Activated naive CD8-positive, alpha-beta T cell (primary cell): ENCODE results near the gene CXCL17.

Experiments used
- H3K27ac Mint-ChIP-seq: one replicate; pipeline ENCODE4 v1.8.0; 2021; ENCODE audit warnings: mixed read lengths
- H3K27me3 Mint-ChIP-seq: one replicate; pipeline ENCODE4 v1.8.0; 2021; ENCODE audit warnings: mixed read lengths
- H3K36me3 Mint-ChIP-seq: one replicate; pipeline ENCODE4 v1.8.0; 2021; ENCODE audit warnings: mixed read lengths
- H3K4me1 Mint-ChIP-seq: one replicate; pipeline ENCODE4 v1.8.0; 2021; ENCODE audit warnings: low read depth, mixed read lengths
- H3K4me3 Mint-ChIP-seq: one replicate; pipeline ENCODE4 v1.8.0; 2021; ENCODE audit warnings: mild to moderate bottlenecking, mixed read lengths
- H3K9me3 Mint-ChIP-seq: one replicate; pipeline ENCODE4 v1.8.0; 2021; ENCODE audit warnings: low read depth, mixed read lengths

The CXCL17 gene

DNA sequence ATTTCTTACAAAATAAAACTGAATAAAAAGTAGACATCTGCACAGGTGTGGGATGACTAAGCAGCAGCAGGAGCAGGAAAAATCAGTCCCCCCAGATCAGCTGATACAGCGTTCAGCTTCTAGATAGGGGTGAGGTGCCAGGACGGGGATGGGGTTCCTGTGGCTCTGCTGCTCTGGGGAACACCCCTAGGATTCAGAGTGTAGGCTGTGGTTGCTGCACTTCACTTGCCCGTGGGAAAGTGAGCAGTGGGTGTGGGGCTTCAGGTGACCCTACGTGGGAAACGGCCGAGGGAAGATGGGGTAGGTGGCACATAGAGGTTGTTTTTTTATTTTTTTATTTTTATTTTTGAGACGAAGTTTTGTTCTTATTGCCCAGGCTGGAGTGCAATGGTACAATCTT lies 3.2 kb upstream of the CXCL17 start:
- no peak overlapping the region for H3K27ac Mint-ChIP-seq
- H3K4me3 Mint-ChIP-seq = no peak overlapping the region
- no peaks in the 10 kb centered on the region for H3K9me3 Mint-ChIP-seq
- H3K4me1 Mint-ChIP-seq = peaks cover 5% of the 10 kb centered on the region
- H3K36me3 Mint-ChIP-seq = no peaks in the 10 kb centered on the region
- no peaks in the 10 kb centered on the region for H3K27me3 Mint-ChIP-seq

DNA sequence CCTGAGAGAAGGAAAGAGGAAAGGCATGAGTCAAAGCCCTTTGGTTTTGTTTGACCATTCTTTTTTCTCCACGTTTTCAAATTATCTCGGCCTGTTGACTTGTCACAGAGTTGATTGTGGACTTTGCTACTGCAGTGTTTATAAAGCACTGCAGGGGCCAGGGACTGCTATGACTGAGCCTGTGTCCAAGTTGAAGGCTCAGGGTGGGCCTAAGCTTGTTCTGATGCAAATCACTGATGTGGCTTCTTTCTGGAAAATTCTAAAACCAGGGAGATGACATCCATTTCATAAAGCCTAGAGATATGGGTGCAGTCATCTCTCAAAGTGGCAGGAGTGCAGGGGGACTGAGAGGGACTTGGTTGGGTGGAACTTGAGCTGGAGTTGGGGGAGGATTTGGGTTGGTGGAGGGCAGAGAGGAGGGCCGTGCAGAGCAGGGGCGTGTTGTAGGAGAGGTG lies 1.2 kb upstream of the CXCL17 start:
- H3K4me3 Mint-ChIP-seq = no peak overlapping the region
- no peaks in the 10 kb centered on the region for H3K36me3 Mint-ChIP-seq
- no peaks in the 10 kb centered on the region for H3K27me3 Mint-ChIP-seq
- no peak overlapping the region for H3K27ac Mint-ChIP-seq
- H3K4me1 Mint-ChIP-seq = peaks cover 16% of the 10 kb centered on the region
- H3K9me3 Mint-ChIP-seq = no peaks in the 10 kb centered on the region

DNA sequence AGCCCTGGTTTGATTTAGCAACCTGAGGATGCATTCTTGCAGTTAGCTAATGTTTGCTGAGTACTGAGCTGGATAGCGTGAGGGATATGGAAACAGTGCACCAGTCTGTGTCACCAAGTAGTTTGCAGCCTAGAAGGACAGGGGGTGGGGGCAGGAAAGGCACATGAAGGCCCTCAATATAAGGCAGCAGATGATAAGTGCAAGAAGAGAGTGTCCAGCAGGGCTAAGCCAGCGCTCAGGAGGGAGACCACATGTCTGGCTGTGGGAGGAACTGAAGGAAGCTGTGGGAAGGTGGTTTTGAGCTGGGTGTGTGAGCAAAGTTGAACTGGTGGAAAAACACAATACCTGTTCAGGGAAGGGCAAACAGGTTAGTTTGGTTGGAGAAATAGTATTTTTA lies 1.7 kb downstream of the CXCL17 start:
- H3K27me3 Mint-ChIP-seq = no peaks in the 10 kb centered on the region
- no peaks in the 10 kb centered on the region for H3K9me3 Mint-ChIP-seq
- H3K4me1 Mint-ChIP-seq = peaks cover 21% of the 10 kb centered on the region
- no peak overlapping the region for H3K4me3 Mint-ChIP-seq
- no peak overlapping the region for H3K27ac Mint-ChIP-seq
- H3K36me3 Mint-ChIP-seq = no peaks in the 10 kb centered on the region

DNA sequence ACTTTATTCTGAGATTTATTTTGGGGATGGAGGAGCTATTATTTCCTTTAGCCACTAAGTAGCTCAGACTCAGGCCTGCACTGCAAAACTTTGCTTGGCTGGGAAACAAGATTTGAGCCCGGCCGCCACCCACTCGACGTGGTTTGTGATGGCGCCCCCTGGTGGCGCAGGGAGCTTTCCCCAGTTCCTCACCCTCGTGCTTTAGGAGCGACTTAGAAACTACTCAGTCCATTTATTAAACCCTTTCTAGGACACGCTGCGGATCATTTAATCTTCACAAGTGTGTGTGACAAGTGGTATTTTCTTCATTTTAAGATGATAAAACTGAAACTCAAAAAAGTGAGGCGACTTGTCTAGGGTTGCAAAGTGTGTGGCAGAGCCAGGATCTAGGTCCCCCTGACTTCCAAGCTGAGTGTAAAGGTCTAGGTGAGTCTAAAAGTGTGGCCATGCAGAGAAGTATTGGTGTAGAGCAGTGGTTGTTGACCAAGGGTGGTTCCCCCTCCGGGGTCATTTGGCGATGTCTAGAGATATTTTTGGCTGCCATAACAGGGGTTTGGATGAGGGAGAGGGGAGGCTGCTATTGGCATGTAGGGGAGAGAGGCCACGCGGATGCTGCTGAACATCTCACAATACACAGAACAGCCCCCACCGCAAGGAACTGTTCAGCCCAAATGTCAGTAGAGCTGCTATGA lies 2.2 kb downstream of the CXCL17 start:
- Mint-ChIP-seq H3K27ac (no peak overlapping the region), H3K36me3 (no peaks in the 10 kb centered on the region), H3K4me3 (no peak overlapping the region), H3K9me3 (no peaks in the 10 kb centered on the region), H3K4me1 (peaks cover 21% of the 10 kb centered on the region), H3K27me3 (no peaks in the 10 kb centered on the region)

DNA sequence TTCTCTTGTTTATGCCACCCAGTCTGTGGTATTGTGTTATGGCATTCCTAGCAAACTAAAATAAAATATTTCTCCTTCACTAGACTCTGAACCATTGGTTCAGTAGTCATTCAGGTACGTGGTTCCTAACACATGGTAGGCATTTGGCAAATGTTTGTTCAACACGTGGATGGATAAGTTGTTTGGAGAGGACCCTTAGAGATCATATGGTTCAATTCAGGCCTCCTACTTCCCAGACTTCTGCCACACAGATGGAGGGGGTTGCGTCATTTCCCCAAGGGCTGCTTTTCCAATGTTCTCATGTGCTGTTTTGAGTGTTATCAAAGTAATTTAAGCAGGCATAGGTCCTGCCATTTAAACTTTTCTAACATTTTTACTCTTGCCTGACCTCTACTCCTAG lies 6.7 kb downstream of the CXCL17 start:
- Mint-ChIP-seq H3K27me3 (no peaks in the 10 kb centered on the region), H3K36me3 (peaks cover 2% of the 10 kb centered on the region), H3K27ac (no peak overlapping the region), H3K4me3 (no peak overlapping the region), H3K4me1 (peaks cover 17% of the 10 kb centered on the region), H3K9me3 (no peaks in the 10 kb centered on the region)

DNA sequence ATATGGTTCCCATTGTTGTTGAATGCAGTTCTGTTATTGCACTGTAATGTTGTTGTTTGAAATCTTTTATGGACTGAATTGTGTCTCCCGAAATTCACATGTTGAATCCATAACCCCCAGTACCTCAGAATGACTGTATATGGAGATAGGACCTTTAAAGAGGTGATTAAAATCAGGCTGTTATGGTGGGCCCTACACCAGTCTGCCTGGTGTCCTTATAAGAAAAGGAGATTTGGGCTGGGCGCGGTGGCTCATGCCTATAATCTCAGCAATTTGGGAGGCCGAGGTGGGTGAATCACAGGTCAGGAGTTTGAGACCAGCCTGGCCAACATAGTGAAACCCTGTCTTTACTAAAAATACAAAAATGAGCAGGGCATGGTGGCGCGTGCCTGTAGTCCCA lies 7.4 kb downstream of the CXCL17 start:
- peaks cover 10% of the 10 kb centered on the region for H3K4me1 Mint-ChIP-seq
- H3K36me3 Mint-ChIP-seq = peaks cover 2% of the 10 kb centered on the region
- H3K9me3 Mint-ChIP-seq = no peaks in the 10 kb centered on the region
- no peak overlapping the region for H3K4me3 Mint-ChIP-seq
- H3K27ac Mint-ChIP-seq = no peak overlapping the region
- H3K27me3 Mint-ChIP-seq = no peaks in the 10 kb centered on the region

DNA sequence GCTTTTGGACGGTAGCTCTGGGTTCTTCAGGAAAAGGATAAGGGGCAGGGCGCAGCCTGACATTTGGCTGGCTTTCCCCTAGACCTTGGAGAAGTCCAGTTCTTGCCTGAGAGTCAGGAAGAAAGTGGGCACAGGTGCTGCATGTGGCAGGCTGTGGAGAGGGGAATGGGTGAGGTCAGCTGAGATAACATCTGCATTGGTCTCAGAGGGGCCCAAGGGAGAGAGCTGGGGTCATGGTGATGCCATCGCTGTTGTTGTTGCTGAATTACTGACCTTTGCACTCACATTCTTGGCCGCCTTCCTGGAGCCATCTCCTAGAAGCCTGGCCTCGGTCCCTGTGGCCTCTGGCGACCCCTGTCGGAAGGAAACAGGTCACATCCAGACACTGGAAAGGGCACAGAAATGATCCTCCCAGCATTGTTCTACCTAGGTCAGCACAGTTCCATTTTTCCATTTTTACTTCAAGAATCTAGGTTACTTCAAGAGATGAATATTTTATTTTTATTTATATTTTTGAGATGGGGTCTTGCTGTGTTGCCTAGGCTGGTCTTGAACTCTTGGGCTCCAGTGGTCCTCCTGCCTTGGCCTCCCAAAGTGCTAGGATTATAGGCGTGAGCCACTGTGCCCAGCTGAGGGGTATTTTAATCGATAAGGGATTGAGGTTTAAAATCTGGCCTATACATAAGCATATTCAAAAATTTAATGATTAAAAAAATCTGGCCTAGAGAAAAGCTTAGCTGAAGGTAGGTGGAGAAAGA lies 9.1 kb downstream of the CXCL17 start:
- Mint-ChIP-seq H3K36me3 (peaks cover 2% of the 10 kb centered on the region), H3K4me1 (peaks cover 4% of the 10 kb centered on the region), H3K27me3 (no peaks in the 10 kb centered on the region), H3K9me3 (no peaks in the 10 kb centered on the region), H3K27ac (no peak overlapping the region), H3K4me3 (no peak overlapping the region)

DNA sequence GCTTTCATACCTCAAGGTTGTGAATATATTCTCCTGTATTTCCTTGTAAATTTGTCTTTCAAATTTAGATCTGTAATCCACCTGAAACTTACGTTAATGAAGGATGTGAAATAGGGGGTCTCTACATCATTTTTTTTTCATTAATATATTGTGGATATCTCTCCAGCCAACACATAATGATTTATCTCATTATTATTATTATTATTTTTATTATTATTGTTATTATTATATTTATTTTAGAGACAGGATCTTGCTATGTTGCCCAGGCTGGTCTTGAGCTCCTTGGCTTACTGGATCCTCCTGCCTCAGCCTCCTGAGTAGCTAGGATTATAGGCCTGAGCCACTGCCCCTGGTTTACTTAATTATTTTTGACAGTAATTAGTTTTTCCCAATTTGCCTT lies 11.3 kb downstream of the CXCL17 start:
- Mint-ChIP-seq H3K4me1 (no peaks in the 10 kb centered on the region), H3K9me3 (no peaks in the 10 kb centered on the region), H3K36me3 (peaks cover 2% of the 10 kb centered on the region), H3K27me3 (no peaks in the 10 kb centered on the region), H3K4me3 (no peak overlapping the region), H3K27ac (no peak overlapping the region)

DNA sequence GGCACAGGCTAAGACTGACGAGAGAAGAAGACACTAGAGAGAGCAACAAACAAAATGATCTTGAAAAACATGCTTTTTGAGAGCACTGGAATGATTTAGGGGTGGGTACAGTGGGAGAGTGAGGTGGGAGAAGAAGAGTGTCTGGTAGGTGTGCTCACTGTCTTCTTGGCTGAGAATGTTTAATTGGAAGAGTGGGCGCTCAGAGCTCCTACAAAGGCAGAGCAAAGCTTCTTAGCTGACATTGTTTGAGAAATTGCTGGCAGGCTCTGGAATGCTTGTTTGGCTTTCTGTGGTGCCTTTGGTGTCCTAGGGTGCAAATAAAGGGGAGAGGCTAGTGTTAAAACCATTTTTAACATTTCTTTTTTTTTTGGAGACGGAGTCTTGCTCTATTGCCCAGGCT lies 14.1 kb downstream of the CXCL17 start:
- H3K4me3 Mint-ChIP-seq = no peak overlapping the region
- H3K9me3 Mint-ChIP-seq = no peaks in the 10 kb centered on the region
- H3K27me3 Mint-ChIP-seq = no peaks in the 10 kb centered on the region
- no peaks in the 10 kb centered on the region for H3K4me1 Mint-ChIP-seq
- peaks cover 2% of the 10 kb centered on the region for H3K36me3 Mint-ChIP-seq
- H3K27ac Mint-ChIP-seq = no peak overlapping the region

DNA sequence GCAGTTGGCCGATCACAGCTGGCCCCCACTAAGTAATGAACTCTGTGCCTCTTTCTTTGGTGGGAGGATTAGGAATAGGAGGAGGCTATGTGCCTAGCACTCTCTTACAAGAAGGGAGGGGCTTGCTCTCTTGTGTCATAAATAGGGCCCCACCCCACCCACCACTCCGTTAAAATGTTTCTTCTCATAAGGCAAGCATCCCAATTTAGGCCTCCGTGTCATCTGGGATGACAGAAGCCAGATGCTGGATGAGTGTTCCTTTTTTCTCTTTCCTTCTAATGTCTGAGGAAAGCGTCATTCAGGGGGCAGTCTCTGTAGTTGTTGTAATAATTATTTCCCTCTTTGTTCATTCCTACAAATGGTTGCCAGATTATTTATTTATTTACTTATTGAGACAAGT lies 15.4 kb downstream of the CXCL17 start, which contains the start of gene LIPE:
TSS of gene LIPE (minus strand) at position 76 of the 400 bp plus-strand sequence. CDS start 239 bp downstream, outside the sequence.
- Mint-ChIP-seq H3K4me3 (no peak within 1 kb of the TSS), H3K27me3 (no peaks in the 10 kb centered on the region), H3K4me1 (peaks cover 7% of the 10 kb centered on the region), H3K9me3 (no peaks in the 10 kb centered on the region), H3K27ac (no peak within 1 kb of the TSS), H3K36me3 (no peaks in the 10 kb centered on the region)

DNA sequence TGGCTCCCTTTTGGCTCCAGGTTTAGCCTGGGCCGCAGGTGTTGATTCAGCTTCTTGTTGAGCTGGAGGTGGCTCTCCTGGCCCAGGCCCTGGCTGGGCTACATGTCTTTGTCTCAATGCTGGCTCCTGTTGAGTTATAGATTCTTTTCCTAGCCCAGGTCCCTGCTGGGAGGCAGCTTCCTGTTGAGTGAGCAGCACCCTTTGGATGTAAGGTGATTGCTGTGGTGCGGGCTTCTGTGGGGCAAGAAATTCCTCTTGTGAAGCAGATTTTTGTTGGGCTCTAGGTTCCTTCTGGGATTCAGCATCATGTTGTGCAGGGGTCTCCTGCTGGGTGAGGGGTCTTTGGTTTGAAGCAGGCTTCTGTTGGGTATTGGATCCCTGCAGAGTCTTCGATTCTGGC lies 16.1 kb downstream of the CXCL17 start:
- Mint-ChIP-seq H3K4me3 (no peak overlapping the region), H3K9me3 (no peaks in the 10 kb centered on the region), H3K36me3 (no peaks in the 10 kb centered on the region), H3K27ac (no peak overlapping the region), H3K4me1 (peaks cover 14% of the 10 kb centered on the region), H3K27me3 (no peaks in the 10 kb centered on the region)

DNA sequence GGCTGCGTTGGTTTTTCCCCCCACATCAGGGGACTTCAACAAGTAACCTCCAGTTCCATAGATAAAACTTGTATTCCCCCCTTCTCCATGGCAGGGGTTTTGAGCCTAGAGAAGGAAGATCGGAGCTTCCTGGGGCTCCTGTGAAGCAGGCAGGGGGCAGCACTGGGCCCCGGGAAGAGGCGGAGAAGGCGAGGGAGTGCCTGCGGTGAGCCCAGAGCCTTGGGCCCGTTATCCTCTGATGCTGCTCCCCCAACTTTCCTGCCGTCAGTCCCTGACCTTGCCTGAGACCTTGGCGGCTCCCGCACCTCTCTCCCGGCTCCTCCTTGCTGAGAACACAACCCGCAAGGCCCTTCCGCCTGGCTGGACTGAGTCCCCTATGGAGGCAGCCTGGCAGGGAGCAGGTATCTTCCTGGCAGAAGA lies 18.0 kb downstream of the CXCL17 start:
- peaks cover 33% of the 10 kb centered on the region for H3K4me1 Mint-ChIP-seq
- no peaks in the 10 kb centered on the region for H3K27me3 Mint-ChIP-seq
- H3K4me3 Mint-ChIP-seq = peak overlapping the region; percentile 97
- no peaks in the 10 kb centered on the region for H3K36me3 Mint-ChIP-seq
- no peak overlapping the region for H3K27ac Mint-ChIP-seq
- H3K9me3 Mint-ChIP-seq = no peaks in the 10 kb centered on the region

DNA sequence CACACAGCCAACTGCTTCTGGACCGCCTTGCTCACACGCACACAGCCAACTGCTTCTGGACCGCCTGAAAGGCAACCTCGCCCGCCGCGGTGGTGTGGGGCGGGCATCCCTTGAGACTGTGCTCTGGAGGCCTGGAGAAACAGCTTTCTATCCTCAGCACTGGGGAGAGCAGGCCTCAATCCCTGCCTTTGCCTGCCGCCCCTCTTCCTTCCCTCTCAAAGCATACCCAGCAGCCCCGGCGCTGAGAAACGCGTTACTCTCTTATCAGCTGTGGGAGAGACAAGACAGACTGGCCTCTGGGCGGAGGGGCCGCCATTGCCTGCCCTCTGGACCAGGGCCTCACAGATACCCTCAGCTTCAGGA lies 18.4 kb downstream of the CXCL17 start:
- Mint-ChIP-seq H3K9me3 (no peaks in the 10 kb centered on the region), H3K27ac (peak overlapping the region; percentile 89), H3K4me1 (peaks cover 34% of the 10 kb centered on the region), H3K36me3 (no peaks in the 10 kb centered on the region), H3K27me3 (no peaks in the 10 kb centered on the region), H3K4me3 (peak overlapping the region; percentile 97)

DNA sequence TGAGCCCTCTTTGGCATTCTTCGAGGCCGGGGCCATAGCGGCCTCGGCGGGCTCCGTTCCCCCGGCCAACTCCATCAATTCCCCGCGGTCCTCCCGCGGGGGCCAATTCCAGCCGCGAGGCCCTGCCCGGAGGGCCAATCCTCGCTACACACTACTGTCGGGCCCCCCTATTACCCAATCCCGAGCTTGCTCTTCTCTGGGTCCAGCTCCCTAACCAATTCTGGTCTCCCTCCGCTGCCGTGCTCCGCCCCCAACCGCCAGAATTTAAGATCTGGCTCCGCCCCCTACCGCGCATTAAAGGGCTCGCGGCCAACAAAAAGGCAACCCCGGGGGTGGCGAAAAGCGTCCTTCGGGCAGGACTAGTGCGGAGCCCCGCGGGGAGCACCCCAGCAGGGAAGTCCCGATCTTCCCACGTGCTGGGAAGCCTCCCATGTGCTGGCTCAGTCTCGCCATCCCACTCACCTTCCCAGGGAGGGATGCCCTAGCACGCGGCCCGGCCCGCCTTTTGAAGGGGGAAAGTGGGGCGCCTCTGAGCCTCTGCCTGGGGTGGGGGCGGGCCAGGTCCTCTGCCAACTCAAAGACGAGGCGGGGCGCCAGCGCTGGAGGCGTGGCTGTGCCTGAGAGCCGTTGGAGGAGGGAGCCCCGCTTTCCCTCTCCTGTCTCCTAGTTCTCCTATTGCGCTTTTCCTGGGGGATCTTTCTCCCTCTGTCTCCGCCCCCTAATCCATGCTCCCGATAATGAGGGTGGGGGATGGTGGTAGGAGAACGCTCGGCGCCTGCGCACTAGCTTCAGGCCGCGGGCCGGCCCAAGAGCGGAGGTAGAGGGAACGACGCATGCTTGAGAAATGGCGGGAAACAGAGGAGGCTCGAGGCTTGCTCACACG lies 19.0 kb downstream of the CXCL17 start:
- no peaks in the 10 kb centered on the region for H3K27me3 Mint-ChIP-seq
- peaks cover 35% of the 10 kb centered on the region for H3K4me1 Mint-ChIP-seq
- H3K27ac Mint-ChIP-seq = peak overlapping the region; percentile 89
- H3K4me3 Mint-ChIP-seq = peak overlapping the region; percentile 97
- no peaks in the 10 kb centered on the region for H3K36me3 Mint-ChIP-seq
- H3K9me3 Mint-ChIP-seq = no peaks in the 10 kb centered on the region

DNA sequence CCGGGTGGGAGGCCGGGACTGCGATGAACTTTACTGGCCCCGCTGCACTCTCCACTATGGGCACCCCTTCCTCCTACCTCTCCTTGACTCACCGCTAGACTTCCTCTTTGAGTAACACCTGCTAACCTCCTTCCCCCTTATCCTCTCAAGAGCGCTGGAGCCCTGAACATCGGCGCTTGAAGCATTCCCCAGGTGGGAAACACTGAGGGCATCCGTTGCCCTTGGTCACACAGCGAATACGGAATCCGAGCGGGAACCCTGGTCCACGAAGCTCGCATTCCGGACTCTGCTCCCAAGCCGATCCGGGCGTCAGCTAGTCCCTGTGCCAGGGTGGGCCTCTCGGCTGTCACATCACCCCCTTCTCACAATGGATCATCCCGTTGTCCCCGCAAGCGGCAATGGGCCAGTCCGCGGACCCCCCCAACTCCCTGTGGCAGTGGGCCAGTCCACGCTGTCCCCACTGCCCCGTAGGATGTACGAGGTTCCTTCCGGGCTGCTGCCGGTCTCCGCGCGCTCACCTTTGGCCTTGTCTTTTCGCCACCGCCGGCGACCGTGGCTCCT lies 19.8 kb downstream of the CXCL17 start:
- Mint-ChIP-seq H3K27ac (peak overlapping the region; percentile 89), H3K4me1 (peaks cover 36% of the 10 kb centered on the region), H3K9me3 (no peaks in the 10 kb centered on the region), H3K27me3 (no peaks in the 10 kb centered on the region), H3K4me3 (peak overlapping the region; percentile 97), H3K36me3 (no peaks in the 10 kb centered on the region)
